ENCODE results near the gene GIPC1. TPM values are rescaled to one million over a fixed set of nuclear protein-coding genes. Genes with fewer than 3 reads are reported as not detected.

GIPC1 gene
- polyA plus RNA-seq, 1 donor from 2014 or later, result 10.1 TPM

GRCh38 chr19:14450168-14450874 is 45.6 kb downstream of the GIPC1 start:
- peaks cover 0 to 4% (median 3%) of the 10 kb centered on the region in 3 donors for H3K4me1 Mint-ChIP-seq
- H3K27ac Mint-ChIP-seq, result peak overlapping the region in 1 of 3 donors; percentile 47
- H3K27me3 Mint-ChIP-seq, result no peaks in the 10 kb centered on the region
- peaks cover 9% of the 10 kb centered on the region for H3K36me3 Mint-ChIP-seq
- H3K9me3 Mint-ChIP-seq, result no peaks in the 10 kb centered on the region
- H3K4me3 Mint-ChIP-seq, result no peak overlapping the region

GRCh38 chr19:14449321-14449720 is 46.6 kb downstream of the GIPC1 start:
- Mint-ChIP-seq H3K27ac (peak overlapping the region in 1 of 3 donors; percentile 54), H3K9me3 (no peaks in the 10 kb centered on the region), H3K4me3 (no peak overlapping the region), H3K27me3 (no peaks in the 10 kb centered on the region), H3K36me3 (peaks cover 13% of the 10 kb centered on the region), H3K4me1 (peaks cover 0 to 8% (median 4%) of the 10 kb centered on the region in 3 donors)

GRCh38 chr19:14446336-14447036 is 49.4 kb downstream of the GIPC1 start:
- Mint-ChIP-seq H3K27ac (no peak overlapping the region), H3K36me3 (peaks cover 16% of the 10 kb centered on the region), H3K4me1 (peaks cover 0 to 11% (median 9%) of the 10 kb centered on the region in 3 donors), H3K4me3 (no peak overlapping the region), H3K27me3 (no peaks in the 10 kb centered on the region), H3K9me3 (no peaks in the 10 kb centered on the region)

DNA sequence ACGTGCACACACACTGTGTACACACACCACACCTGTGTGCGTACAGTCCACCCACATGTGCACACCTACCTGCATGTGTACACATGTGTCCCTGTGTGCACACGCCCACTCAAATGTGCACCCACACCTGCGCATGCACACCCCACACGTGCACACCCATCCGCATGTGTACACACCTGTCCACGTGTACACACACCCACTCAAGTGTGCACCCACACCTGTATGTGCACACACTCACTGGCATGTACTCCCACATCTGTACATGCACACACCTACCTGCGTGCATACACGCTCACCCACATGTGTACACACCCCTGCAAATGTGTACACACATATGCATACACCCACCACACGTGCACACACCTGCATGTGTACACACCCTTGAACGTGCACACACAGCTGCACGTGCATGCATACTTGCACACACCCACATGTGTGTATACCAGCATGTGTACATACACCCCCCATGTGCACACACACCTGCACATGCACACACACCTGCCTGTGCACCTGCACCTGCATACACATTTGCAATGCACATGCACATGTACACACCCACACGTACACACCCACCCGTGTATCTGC is 52.2 kb downstream of the GIPC1 start:
- no peaks in the 10 kb centered on the region for H3K9me3 Mint-ChIP-seq
- peaks cover 15 to 30% (median 24%) of the 10 kb centered on the region in 3 donors for H3K4me1 Mint-ChIP-seq
- H3K27me3 Mint-ChIP-seq, result peaks cover 1% of the 10 kb centered on the region
- H3K36me3 Mint-ChIP-seq, result peaks cover 8% of the 10 kb centered on the region
- peak overlapping the region in 1 of 3 donors; percentile 47 for H3K27ac Mint-ChIP-seq
- no peak overlapping the region for H3K4me3 Mint-ChIP-seq

GRCh38 chr19:14442891-14443631 is 52.9 kb downstream of the GIPC1 start:
- Mint-ChIP-seq H3K9me3 (no peaks in the 10 kb centered on the region), H3K4me1 (peaks cover 17 to 31% (median 25%) of the 10 kb centered on the region in 3 donors), H3K4me3 (peak overlapping the region in 1 of 4 donors; percentile 72), H3K36me3 (peaks cover 8% of the 10 kb centered on the region), H3K27me3 (peaks cover 1% of the 10 kb centered on the region), H3K27ac (no peak overlapping the region)

GRCh38 chr19:14441041-14441938 is 54.6 kb downstream of the GIPC1 start:
- peaks cover 1% of the 10 kb centered on the region for H3K27me3 Mint-ChIP-seq
- peaks cover 8% of the 10 kb centered on the region for H3K36me3 Mint-ChIP-seq
- peaks cover 20 to 30% (median 29%) of the 10 kb centered on the region in 3 donors for H3K4me1 Mint-ChIP-seq
- H3K9me3 Mint-ChIP-seq, result no peaks in the 10 kb centered on the region
- H3K27ac Mint-ChIP-seq, result peak overlapping the region in 1 of 3 donors; percentile 95
- H3K4me3 Mint-ChIP-seq, result peak overlapping the region; percentile 13 to 89 (median 61)

DNA sequence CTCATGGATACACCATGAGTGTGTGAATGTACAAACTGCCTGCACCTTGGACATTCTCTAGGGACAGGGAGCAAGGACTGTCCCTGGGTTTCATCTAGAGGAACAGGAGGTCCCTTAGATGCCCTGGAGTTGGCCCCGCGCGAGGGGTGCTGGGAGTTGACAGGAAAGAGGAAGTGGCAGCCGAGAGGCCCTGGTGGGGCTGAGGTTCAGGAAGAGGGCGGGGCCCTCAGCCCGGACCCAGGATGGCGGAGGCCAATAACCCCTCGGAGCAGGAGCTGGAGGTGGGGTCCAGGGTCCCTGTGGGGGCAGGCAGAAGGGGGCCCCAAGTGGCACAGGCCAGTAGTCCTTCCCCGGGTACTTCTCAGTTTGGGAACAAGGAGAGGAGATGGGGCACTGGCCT is 55.9 kb downstream of the GIPC1 start:
- H3K4me1 Mint-ChIP-seq, result peaks cover 20 to 32% (median 30%) of the 10 kb centered on the region in 3 donors
- H3K27me3 Mint-ChIP-seq, result peaks cover 1% of the 10 kb centered on the region
- H3K9me3 Mint-ChIP-seq, result no peaks in the 10 kb centered on the region
- peak overlapping the region; percentile 89 to 98 (median 94) for H3K4me3 Mint-ChIP-seq
- H3K27ac Mint-ChIP-seq, result peak overlapping the region; percentile 92 to 95 (median 95)
- H3K36me3 Mint-ChIP-seq, result peaks cover 6% of the 10 kb centered on the region

DNA sequence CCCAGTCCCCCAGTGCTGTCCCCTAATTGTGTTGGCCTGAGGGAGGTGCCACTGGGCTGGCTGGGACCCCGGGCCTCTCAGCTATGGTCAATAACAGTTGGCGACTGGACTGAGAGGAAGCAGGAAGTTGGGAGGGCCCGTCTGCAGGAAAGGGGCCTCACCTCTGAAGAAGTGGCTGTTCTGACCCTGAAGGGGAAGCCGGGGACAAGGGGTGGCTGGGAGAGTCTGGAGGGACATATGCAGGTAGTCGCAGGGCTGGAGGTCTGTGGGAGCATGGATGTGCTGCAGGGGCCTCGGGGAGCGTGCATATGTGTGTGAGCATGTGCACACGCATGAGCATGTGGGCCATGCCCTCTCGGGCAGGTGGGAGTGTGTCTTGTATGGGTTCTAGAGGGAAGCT is 56.9 kb downstream of the GIPC1 start:
- peaks cover 23 to 35% (median 30%) of the 10 kb centered on the region in 3 donors for H3K4me1 Mint-ChIP-seq
- no peaks in the 10 kb centered on the region for H3K9me3 Mint-ChIP-seq
- H3K27me3 Mint-ChIP-seq, result peaks cover 1% of the 10 kb centered on the region
- H3K27ac Mint-ChIP-seq, result peak overlapping the region in 2 of 3 donors; percentile 22 to 64
- H3K36me3 Mint-ChIP-seq, result peaks cover 2% of the 10 kb centered on the region
- H3K4me3 Mint-ChIP-seq, result peak overlapping the region; percentile 21 to 98 (median 77)

GRCh38 chr19:14437578-14438140 is 58.3 kb downstream of the GIPC1 start:
- peaks cover 26 to 33% (median 30%) of the 10 kb centered on the region in 3 donors for H3K4me1 Mint-ChIP-seq
- no peaks in the 10 kb centered on the region for H3K9me3 Mint-ChIP-seq
- peak overlapping the region; percentile 64 to 70 (median 68) for H3K27ac Mint-ChIP-seq
- no peaks in the 10 kb centered on the region for H3K36me3 Mint-ChIP-seq
- peak overlapping the region in 1 of 4 donors; percentile 78 for H3K4me3 Mint-ChIP-seq
- H3K27me3 Mint-ChIP-seq, result peaks cover 1% of the 10 kb centered on the region

- peaks cover 28 to 39% (median 30%) of the 10 kb centered on the region in 3 donors for H3K4me1 Mint-ChIP-seq
- H3K27ac Mint-ChIP-seq, result peak overlapping the region; percentile 39 to 92 (median 86)
- peaks cover 1% of the 10 kb centered on the region for H3K27me3 Mint-ChIP-seq
- H3K4me3 Mint-ChIP-seq, result peak overlapping the region in 2 of 4 donors; percentile 51 to 83
- no peaks in the 10 kb centered on the region for H3K9me3 Mint-ChIP-seq
- H3K36me3 Mint-ChIP-seq, result no peaks in the 10 kb centered on the region
Measured at GRCh38 chr19:14435320-14436050, 60.4 kb downstream of the GIPC1 start.

GRCh38 chr19:14434543-14435319 is 61.2 kb downstream of the GIPC1 start:
- Mint-ChIP-seq H3K36me3 (no peaks in the 10 kb centered on the region), H3K27me3 (peaks cover 1% of the 10 kb centered on the region), H3K4me3 (peak overlapping the region; percentile 81 to 93 (median 86)), H3K27ac (peak overlapping the region; percentile 87 to 92 (median 88)), H3K4me1 (peaks cover 21 to 34% (median 23%) of the 10 kb centered on the region in 3 donors), H3K9me3 (no peaks in the 10 kb centered on the region)

Data from IgD-negative memory B cell (primary cell).